Sigmoid colon (tissue), 7 donors: Measurements from ENCODE around the gene COX7A2. TPM values are rescaled to one million over a fixed set of nuclear protein-coding genes. Genes with fewer than 3 reads are reported as not detected.

Experiments used
- DNase-seq: peaks from one replicate; pipeline ENCODE4 v3.0.0-alpha.2; 2019
- H3K27ac ChIP-seq, 4 donors: fragments of 200-600 bp; sonication (generic); one replicate each; pipeline ENCODE4 v1.5.1; 2016 to 2019; ENCODE audit warnings: mild to moderate bottlenecking in 1 of 4
- H3K27me3 ChIP-seq, 3 donors: fragments of 200-600 bp; sonication (generic); one replicate each; pipeline ENCODE4 v1.5.1; 2019; ENCODE audit warnings: mild to moderate bottlenecking in 1 of 3
- H3K36me3 ChIP-seq, 4 donors: fragments of 200-600 bp; sonication (generic); one replicate each; pipeline ENCODE4 v1.5.1; 2016 to 2019
- H3K4me1 ChIP-seq, 4 donors: fragments of 200-600 bp; sonication (generic); one replicate each; pipeline ENCODE4 v1.5.1; 2017 to 2019
- H3K4me3 ChIP-seq, 4 donors: fragments of 200-600 bp; sonication (generic); one replicate each; pipeline ENCODE4 v1.5.1; 2017 to 2019; ENCODE audit warnings: mild to moderate bottlenecking in 2 of 4, moderate library complexity in 1 of 4
- H3K9me3 ChIP-seq, 4 donors: fragments of 200-600 bp in 3 of 4; sonication (generic) in 3 of 4; one replicate each; pipeline versions ENCODE4 v1.5.1 to v1.6.1; 2013 to 2019
- CTCF ChIP-seq, 4 experiments: fragments of 450-650 bp in 3 of 4; fragments of 200-600 bp in 1 of 4; IDR thresholded peaks; one replicate each; pipeline ENCODE4 v1.5.1; 2016 to 2019; ENCODE audit warnings: antibody characterized with exemption in 4 of 4, mild to moderate bottlenecking in 3 of 4, moderate library complexity in 2 of 4
- EP300 ChIP-seq, 4 donors: sonication (generic); formaldehyde crosslinking; IDR thresholded peaks; one replicate each; pipeline ENCODE4 v1.6.1; 2017; ENCODE audit warnings: antibody characterized with exemption in 4 of 4
- POLR2A ChIP-seq, 2 donors: fragments of 450-650 bp; IDR thresholded peaks; one replicate each; pipeline ENCODE4 v1.6.1; 2016; ENCODE audit warnings: antibody characterized with exemption in 2 of 2, mild to moderate bottlenecking in 2 of 2, moderate library complexity in 2 of 2
- POLR2AphosphoS5 ChIP-seq, 4 donors: sonication (generic); formaldehyde crosslinking; IDR thresholded peaks; one replicate each; pipeline ENCODE4 v1.6.1; 2017; ENCODE audit warnings: antibody characterized with exemption in 4 of 4
- WGBS, 2 donors: extraction: QIAGEN DNeasy Blood & Tissue Kit; methylation state at CpG; one replicate each; pipeline ENCODE4 v1.1.7; 2013; 5-methylcytosine and 5-hydroxymethylcytosine counted together
- intact Hi-C: fragments of 100-400 bp; cut with DNase I; formaldehyde crosslinking; loops from one replicate; pipeline ENCODE4 v1.15.1; 2023
- polyA plus RNA-seq, 3 donors: library from polyadenylated mRNA; stranded (reverse); fragments of 200-250 nt; gene quantifications; one replicate each; pipeline ENCODE4 v1.2.3, GENCODE V29; 2013
- total RNA-seq, 4 donors: library from RNA; depleted of rRNA; stranded (reverse); fragments of >200 nt; gene quantifications; one replicate each; pipeline ENCODE4 v1.1.0, GENCODE V29; 2016
- donor health status: healthy with polysubstance abuse.
- donor health status: Bipolar disorder and iron deficiency.
- donor health status: healthy.

The COX7A2 gene
- total and polyA plus RNA-seq, 7 donors = 419 to 3,086 (median 948) TPM

- WGBS, 2 donors = 14 to 45% methylated on average over 4 of the region's 4 CpGs
- intact Hi-C loops = loop anchor here (5.0 kb wide), 1 partner anchor 80 kb away; no protein-coding TSS in a partner anchor
- Histone ChIP-seq H3K27me3 (no peaks in the 10 kb centered on the region), H3K9me3 (no peaks in the 10 kb centered on the region), H3K36me3 (peaks cover 0 to 24% (median 2%) of the 10 kb centered on the region in 4 donors), H3K4me1 (peaks cover 0 to 45% (median 26%) of the 10 kb centered on the region in 4 donors), H3K27ac (peak overlapping the region in 3 of 4 donors; percentile 48 to 52 (median 49)), H3K4me3 (no peak overlapping the region)
- TF ChIP-seq CTCF (IDR thresholded peaks at IDR 0.05) = no peak
- no peak for TF ChIP-seq POLR2AphosphoS5 (IDR thresholded peaks at IDR 0.05)
- no peak for TF ChIP-seq EP300 (IDR thresholded peaks at IDR 0.05)
- no peak for TF ChIP-seq POLR2A (IDR thresholded peaks at IDR 0.05)
- DNase-seq = no peak
These were observed 23.9 kb upstream of the COX7A2 start for GRCh38 chr6:75267461-75267860.

- 70 to 73% methylated on average over 2 of the region's 2 CpGs for WGBS, 2 donors
- H3K4me3 ChIP-seq = no peak overlapping the region
- H3K27me3 ChIP-seq = no peaks in the 10 kb centered on the region
- intact Hi-C loops = loop anchor here (1.0 to 5.0 kb wide), 2 partner anchors 80 to 259 kb away; no protein-coding TSS in a partner anchor
- peaks cover 0 to 30% (median 2%) of the 10 kb centered on the region in 4 donors for H3K36me3 ChIP-seq
- H3K4me1 ChIP-seq = peaks cover 0 to 40% (median 22%) of the 10 kb centered on the region in 4 donors
- no peaks in the 10 kb centered on the region for H3K9me3 ChIP-seq
- DNase-seq = no peak
- H3K27ac ChIP-seq = peak overlapping the region in 1 of 4 donors; percentile 52
- TF ChIP-seq POLR2A (IDR thresholded peaks at IDR 0.05) = no peak
- TF ChIP-seq CTCF (IDR thresholded peaks at IDR 0.05) = peak; percentile 55 to 82 (median 73)
- TF ChIP-seq POLR2AphosphoS5 (IDR thresholded peaks at IDR 0.05) = no peak
- TF ChIP-seq EP300 (IDR thresholded peaks at IDR 0.05) = no peak
These were observed 23.2 kb upstream of the COX7A2 start for GRCh38 chr6:75266716-75267291.

GRCh38 chr6:75263401-75263750 is 19.8 kb upstream of the COX7A2 start:
- DNase-seq = no peak
- intact Hi-C loops = no loop called here
- peaks cover 0 to 62% (median 2%) of the 10 kb centered on the region in 4 donors for H3K36me3 ChIP-seq

GRCh38 chr6:75262716-75263400 is 19.3 kb upstream of the COX7A2 start:
- peaks cover 0 to 67% (median 3%) of the 10 kb centered on the region in 4 donors for H3K36me3 ChIP-seq
- no peaks in the 10 kb centered on the region for H3K27me3 ChIP-seq
- intact Hi-C loops = no loop called here
- no peak overlapping the region for H3K4me3 ChIP-seq
- H3K27ac ChIP-seq = no peak overlapping the region
- H3K4me1 ChIP-seq = peaks cover 0 to 23% (median 11%) of the 10 kb centered on the region in 4 donors
- H3K9me3 ChIP-seq = no peaks in the 10 kb centered on the region
- DNase-seq = no peak
- TF ChIP-seq EP300 (IDR thresholded peaks at IDR 0.05) (no peak), CTCF (IDR thresholded peaks at IDR 0.05) (no peak), POLR2AphosphoS5 (IDR thresholded peaks at IDR 0.05) (no peak), POLR2A (IDR thresholded peaks at IDR 0.05) (no peak)
- WGBS, 2 donors = 88 to 90% methylated on average over 4 of the region's 4 CpGs

More at GRCh38 chr6:75263401-75263750, 19.8 kb upstream of the COX7A2 start:
- TF ChIP-seq POLR2AphosphoS5 (IDR thresholded peaks at IDR 0.05) (no peak), EP300 (IDR thresholded peaks at IDR 0.05) (no peak), POLR2A (IDR thresholded peaks at IDR 0.05) (no peak), CTCF (IDR thresholded peaks at IDR 0.05) (no peak)
- Histone ChIP-seq H3K27ac (no peak overlapping the region), H3K9me3 (no peaks in the 10 kb centered on the region), H3K4me1 (peaks cover 0 to 28% (median 16%) of the 10 kb centered on the region in 4 donors), H3K27me3 (no peaks in the 10 kb centered on the region), H3K4me3 (no peak overlapping the region)
